ENCODE results near the gene LMTK3.
"Not testable (repeated sequence)": the region's sequence is repeated elsewhere in the genome, so short reads cannot be mapped to it uniquely, and the experiment has no call there.

Gene LMTK3

DNA sequence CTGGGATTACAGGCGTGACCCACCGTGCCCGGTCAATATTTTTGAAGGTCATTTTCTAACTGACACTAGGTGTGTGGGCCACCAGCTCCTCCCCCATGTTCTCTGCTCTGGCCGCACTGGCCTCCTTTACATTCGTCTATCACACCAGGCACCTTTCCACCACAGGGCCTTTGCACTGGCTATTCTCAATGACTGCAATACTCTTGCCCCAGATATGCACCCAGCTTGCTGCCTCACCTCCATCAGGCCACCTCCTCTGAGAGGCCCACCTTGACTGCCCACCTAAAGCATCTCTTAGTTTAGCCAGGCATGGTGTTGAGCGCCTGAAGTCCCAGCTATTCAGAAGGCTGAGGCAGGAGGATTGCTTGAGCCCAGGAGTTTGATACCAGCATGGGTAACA is 30.2 kb upstream of the LMTK3 start:
- no peak for DNase-seq (ENCODE audit: low spot score)

- DNase-seq (ENCODE audit: low spot score), result peak; percentile 33
Observed at GRCh38 chr19:48540110-48540509, 28.5 kb upstream of the LMTK3 start.

GRCh38 chr19:48539503-48540096 is 28.0 kb upstream of the LMTK3 start:
- no peak for DNase-seq (ENCODE audit: low spot score)

DNA sequence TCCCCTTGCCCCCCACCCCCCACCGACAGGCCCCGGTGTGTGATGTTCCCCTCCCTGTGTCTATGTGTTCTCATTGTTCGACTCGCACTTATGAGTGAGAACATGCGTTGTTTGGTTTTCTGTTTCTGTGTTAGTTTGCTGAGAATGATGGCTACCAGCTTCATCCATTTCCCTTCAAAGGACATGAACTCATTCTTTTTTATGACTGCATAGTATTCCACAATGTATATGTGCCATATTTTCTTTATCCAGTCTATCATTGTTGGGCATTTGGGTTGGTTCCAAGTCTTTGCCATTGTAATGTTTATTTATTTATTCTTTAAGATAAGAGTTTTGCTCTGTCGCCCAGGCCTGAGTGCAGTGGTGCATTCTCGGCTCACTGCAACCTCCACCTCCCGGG is 26.4 kb upstream of the LMTK3 start:
- not testable (repeated sequence) for DNase-seq (ENCODE audit: low spot score)

GRCh38 chr19:48537541-48537940 is 25.9 kb upstream of the LMTK3 start:
- DNase-seq (ENCODE audit: low spot score), result no peak

DNA sequence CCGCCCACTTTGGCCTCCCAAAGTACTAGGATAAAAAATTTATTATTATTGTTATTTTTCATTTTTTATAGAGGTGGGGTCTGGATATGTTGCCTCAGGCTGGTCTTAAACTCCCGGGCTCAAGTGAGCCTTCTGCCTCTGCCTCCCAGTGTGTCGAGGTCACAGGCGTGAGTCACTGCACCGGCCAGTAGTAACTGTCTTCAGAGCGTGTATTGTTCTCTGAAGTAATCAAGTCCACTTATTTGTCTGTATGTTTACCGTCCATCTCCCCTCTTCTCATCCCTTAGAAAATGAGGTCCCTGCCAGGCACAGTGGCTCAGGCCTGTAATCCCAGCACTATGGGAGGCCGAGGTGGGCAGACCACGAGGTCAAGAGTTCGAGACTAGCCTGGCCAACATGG is 22.1 kb upstream of the LMTK3 start:
- no peak for DNase-seq (ENCODE audit: low spot score)

DNA sequence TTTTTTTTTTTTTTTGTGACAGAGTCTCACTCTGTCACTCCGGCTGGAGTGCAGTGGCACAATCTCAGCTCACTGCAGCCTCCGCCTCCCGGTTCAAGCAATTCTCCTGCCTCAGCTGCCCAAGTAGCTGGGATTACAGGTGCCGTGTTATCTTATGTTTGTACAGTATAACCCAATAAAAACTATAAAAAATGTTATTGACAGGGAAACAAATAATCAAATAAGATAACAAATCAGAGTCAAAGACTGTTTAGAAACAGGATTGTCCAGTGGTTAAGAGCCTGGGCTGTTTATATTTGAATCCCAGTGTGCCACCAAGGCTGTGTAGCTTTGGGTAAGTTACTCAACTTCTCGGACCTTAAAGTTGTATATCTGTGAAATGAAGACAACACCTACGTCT is 19.1 kb upstream of the LMTK3 start:
- no peak for DNase-seq (ENCODE audit: low spot score)

- no peak for DNase-seq (ENCODE audit: low spot score)
Observed at GRCh38 chr19:48530066-48530720, 18.6 kb upstream of the LMTK3 start.

- DNase-seq (ENCODE audit: low spot score), result no peak
Observed at GRCh38 chr19:48529156-48529555, 17.5 kb upstream of the LMTK3 start.

GRCh38 chr19:48524732-48525131 is 13.1 kb upstream of the LMTK3 start:
- DNase-seq (ENCODE audit: low spot score), result no peak

DNA sequence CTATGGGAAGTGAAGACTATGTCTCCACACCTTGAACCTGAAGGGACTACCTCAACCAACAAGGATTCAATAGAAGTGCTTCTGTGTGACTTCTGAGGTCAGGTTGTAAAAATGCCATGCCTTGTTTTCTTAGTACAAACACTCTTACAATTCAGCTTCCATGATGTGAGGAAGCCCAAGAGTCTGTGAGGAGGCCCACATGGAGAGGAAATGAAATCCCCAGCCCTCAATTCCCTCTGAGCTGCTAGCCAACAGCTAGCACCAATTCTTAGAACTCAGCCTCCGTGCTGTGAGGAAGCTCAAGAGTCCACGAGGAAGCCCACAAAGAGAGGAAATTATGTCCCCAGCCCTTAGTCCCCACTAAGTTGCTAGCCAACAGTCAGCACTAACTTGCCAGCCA is 12.6 kb upstream of the LMTK3 start:
- no peak for DNase-seq (ENCODE audit: low spot score)

DNA sequence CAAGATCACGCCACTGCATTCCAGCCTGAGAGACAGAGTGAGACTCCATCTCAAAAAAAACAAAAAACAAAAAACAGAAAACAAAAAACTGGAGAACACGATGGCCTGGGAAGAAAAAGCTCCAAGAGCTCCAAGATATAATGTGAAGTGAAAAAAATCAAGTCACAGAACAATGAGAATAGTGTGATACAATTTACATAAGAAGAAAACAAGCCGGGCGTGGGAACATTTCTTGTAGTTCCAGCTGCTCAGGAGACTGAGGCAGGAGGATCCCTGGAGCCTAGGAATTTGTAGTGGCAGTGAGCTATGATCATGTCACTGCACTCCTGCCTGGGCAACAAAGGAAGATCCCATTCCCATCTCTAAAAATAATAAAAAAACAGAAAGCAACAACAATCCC is 8.5 kb upstream of the LMTK3 start:
- DNase-seq (ENCODE audit: low spot score), result no peak

DNA sequence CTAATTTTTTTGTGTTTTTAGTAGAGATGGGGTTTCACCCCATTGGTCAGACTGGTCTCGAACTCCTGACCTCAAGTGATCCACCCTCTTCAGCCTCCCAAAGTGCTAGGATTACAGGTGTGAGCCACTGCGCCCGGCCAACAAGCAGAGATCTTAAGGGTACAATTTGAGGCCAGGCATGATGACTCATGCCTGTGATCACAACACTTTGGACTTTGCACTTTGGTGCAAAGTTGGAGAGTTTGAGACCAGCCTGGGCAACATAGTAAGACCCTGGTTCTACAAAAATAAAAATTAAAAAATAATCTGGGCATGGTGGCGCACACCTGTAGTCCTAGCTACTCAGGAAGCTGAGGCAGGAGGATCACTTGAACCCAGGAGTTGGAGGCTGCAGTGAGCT is 7.8 kb upstream of the LMTK3 start:
- not testable (repeated sequence) for DNase-seq (ENCODE audit: low spot score)

- no peak for DNase-seq (ENCODE audit: low spot score)
Observed at GRCh38 chr19:48518207-48518606, 6.6 kb upstream of the LMTK3 start.

GRCh38 chr19:48516536-48516935 is 4.9 kb upstream of the LMTK3 start:
- DNase-seq (ENCODE audit: low spot score), result peak; percentile 29

- DNase-seq (ENCODE audit: low spot score), result no peak
Observed at GRCh38 chr19:48514123-48514458, 2.5 kb upstream of the LMTK3 start.

DNA sequence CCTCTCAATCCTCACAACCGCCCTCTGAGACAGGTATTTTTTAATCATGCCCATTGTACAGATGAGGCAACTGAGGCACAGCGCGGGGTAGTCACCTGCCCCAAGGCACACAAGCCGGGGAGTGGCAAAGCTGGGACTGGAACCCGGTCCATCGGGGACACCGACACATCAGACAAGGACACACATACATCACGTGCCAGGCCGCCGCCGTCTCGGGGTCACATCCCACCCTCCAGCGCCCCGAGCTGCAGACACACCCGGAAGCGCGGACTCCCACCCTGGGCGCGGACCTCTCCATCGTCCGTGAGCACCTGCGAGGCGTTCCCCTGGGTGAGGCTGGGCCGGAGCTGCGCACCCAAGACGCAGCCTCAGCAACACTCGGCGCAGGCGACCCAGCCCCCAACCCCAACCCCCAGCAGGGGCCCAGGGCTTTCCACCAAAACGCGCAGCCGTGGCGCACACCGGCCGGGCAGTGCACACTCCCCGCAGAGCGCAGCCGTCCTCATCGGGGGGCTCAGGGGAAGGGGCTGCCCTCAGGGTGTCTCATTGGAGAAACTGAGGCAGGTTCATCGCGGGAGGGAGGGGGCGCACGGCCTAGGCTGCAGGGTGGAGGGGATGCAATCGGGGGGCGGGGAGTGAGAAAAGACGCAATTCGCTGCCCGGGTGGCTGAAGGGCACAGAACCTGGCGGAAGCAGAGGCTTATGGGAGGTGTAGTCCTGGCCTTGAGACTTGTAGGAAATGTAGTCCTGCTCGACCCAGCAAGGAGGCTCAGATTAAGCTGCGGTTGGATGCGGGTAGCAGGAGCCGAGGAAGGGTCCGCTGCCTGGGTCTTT is 1.9 kb upstream of the LMTK3 start:
- peak; percentile 97 for DNase-seq (ENCODE audit: low spot score)

DNA sequence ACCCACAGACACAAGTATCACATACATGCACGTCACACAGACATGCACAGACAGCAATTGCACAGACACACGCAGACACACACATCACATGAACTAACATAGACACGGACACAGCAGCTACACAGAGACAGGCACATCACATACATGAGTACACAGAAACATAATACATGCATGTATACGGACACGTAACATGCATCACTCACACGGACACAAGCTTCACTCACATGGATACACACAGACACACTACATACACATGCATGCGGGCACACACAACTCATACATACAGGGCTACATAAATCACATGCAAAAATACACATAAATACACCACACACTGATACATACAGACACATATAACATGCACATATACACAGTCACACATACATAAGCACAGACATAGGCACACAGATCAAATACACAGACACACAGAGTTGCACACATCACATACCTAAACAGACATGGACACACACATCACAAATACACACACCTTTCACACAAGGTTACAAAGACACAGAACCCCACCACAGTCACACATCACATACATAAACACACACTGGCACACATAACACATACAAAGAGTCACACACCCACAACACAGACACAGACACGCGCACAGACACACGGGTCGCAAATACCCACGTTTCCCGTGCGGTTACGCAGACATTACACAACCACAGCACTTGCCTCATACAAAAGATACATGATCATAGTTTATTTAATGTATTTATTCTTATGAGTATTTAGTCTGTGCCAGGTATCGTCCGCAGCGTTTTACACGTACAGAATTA is 1.1 kb upstream of the LMTK3 start:
- DNase-seq (ENCODE audit: low spot score), result no peak

DNA sequence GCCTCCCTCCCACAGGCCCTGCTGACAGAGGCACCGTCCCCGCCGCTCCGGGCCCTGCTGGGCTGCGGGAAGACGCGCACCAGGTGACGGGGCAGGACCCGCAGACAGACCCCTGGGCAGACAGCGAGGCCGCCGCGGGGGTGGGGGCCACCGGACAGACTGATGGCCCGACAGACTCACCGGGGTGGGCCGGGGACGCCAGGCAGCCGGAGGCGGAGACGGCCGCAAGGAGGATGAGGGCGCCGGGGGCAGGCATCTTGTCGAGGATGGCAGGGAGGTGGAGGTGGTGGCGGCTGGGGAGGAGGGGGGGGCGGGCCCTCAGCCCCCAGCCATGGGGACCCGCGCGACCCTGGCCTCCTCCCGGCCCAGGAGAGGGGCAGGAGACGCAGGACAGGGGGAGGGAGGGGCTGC is 309 bp downstream of the LMTK3 start:
- DNase-seq (ENCODE audit: low spot score), result no peak

GRCh38 chr19:48510421-48511268 is 990 bp downstream of the LMTK3 start:
- peak; percentile 90 for DNase-seq (ENCODE audit: low spot score)

DNA sequence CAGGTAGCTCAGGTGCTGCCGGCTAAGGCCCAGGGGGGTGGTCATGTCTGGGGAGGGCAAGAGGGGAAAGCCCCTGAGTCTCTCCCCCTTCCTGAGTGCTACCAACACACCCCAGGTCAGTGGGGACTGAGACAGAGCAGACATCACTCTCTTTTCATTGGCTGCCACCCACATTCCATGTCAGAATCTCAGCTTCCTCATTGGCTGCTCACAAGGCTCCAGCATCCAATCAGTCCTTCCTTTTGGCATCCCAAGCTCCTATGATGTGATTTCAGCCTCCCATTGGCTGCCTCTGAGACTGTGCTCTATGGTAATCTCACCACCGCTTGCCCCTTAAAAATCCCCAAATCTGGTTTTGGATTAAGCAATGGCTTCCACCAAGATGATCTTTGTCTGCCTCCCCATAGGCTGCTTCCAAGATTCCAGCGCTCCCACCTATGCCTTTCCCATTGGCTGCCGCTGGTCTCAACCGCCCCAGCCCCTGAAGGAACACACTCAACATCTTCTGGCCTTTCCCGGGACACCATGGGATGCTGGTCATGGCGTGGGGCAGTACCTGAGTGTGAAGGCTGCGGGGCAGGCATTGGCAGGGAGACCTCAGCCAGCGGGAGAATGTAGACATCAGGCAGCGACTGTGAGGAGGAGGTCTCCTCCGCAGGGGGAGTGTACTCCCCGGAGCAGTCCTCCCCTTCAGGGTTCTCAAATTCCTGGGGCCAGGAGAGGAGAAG is 2.0 kb downstream of the LMTK3 start:
- peak; percentile 59 for DNase-seq (ENCODE audit: low spot score)
